ENCODE measurements around the gene DNAI2.
A peak's percentile ranks its signal among the peaks of the same experiment; 100 is the strongest.

DNAI2 gene

GRCh38 chr17:74361230-74362068 lies 87.4 kb downstream of the DNAI2 start, which contains the start of gene BTBD17:
BTBD17 (minus strand) TSS chr17:74361868; CDS start chr17:74361819, 49 bp downstream.
- peak; percentile 65 for DNase-seq (ENCODE audit: low spot score)

DNA sequence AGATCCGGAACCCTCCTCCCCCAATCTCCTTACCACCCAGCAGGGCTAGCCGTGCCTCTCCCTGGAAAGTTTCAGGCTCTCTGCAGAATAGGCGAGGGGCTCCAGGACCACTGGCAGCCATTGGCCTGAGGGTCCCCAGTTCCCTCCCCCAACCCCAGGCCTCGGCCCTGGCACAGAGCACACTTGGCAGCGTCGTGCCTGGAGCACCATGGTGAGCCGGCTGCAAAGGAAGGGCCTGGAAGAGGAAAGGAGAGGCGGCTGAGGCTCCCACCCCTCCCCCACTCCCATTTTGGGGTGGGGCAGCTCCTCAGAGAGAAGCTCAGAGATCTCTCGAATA lies 88.0 kb downstream of the DNAI2 start:
- no peak for DNase-seq (ENCODE audit: low spot score)

DNA sequence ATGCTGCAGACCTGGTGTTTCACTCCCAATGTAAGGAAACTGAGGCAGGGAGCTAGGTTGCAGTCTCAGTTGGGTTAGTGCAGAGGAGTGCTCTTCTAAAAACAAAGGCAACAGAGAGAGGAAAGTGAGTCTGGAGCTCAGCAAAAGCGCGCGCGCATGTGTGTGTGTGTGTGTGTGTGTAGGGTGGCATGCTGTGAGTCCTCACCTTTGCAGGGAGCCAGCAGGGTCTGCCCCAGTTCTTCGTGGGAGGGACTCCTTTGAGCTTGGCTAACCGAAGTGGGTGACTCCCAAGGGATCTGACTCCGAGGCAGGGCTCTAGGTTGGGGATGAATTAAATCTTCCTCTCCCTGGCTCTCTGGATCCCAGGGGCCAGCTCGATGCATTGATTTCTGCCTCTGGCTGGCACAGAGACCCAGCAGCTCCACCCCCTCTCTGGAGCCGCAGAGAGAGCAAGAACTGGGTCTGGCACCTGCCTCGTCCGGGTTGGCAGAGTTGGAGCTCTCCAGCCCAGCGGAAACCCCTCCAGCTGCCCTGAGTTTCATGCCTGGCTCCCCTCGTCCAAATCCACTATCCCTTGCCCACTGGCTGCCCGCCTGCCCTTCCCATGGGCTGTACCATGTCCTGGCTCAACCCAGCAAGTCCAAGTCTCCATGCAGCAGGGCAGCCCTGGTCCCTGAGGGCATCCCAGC lies 88.9 kb downstream of the DNAI2 start:
- DNase-seq (ENCODE audit: low spot score), result peak; percentile 30

All from pons (tissue), 1 donor.